Effector memory CD4-positive, alpha-beta T cell (primary cell): Measurements from ENCODE around the gene CTSS.

ENCODE experiments used
- DNase-seq, 3 donors: peaks; one replicate each; pipeline ENCODE4 v3.0.0-alpha.2; 2020
- H3K27ac ChIP-seq: 2 replicates; pipeline ENCODE4 v1.7.0; 2013; ENCODE audit warnings: mild to moderate bottlenecking, low read length, moderate library complexity; ENCODE audit not compliant: insufficient read depth, poor library complexity, severe bottlenecking
- H3K27me3 ChIP-seq: replicated peaks from 2 replicates; pipeline ENCODE4 v1.7.0; 2013; ENCODE audit warnings: mild to moderate bottlenecking, low read length; ENCODE audit not compliant: insufficient read depth, control insufficient read depth, poor library complexity, severe bottlenecking
- H3K36me3 ChIP-seq: 2 replicates; pipeline ENCODE4 v1.7.0; 2013; ENCODE audit warnings: mild to moderate bottlenecking, low read length, moderate library complexity; ENCODE audit not compliant: control insufficient read depth, insufficient read depth
- H3K4me1 ChIP-seq: 2 replicates; pipeline ENCODE4 v1.7.0; 2013; ENCODE audit warnings: low read length, mild to moderate bottlenecking; ENCODE audit not compliant: control insufficient read depth, insufficient read depth, poor library complexity, severe bottlenecking
- H3K4me3 ChIP-seq: 2 replicates; pipeline ENCODE4 v1.7.0; 2013; ENCODE audit warnings: low read length, low read depth, mild to moderate bottlenecking; ENCODE audit not compliant: insufficient read depth, poor library complexity, severe bottlenecking
- H3K9me3 ChIP-seq: 2 replicates; pipeline ENCODE4 v1.7.0; 2013; ENCODE audit warnings: mild to moderate bottlenecking, low read length, moderate library complexity; ENCODE audit not compliant: control insufficient read depth

The CTSS gene

DNA sequence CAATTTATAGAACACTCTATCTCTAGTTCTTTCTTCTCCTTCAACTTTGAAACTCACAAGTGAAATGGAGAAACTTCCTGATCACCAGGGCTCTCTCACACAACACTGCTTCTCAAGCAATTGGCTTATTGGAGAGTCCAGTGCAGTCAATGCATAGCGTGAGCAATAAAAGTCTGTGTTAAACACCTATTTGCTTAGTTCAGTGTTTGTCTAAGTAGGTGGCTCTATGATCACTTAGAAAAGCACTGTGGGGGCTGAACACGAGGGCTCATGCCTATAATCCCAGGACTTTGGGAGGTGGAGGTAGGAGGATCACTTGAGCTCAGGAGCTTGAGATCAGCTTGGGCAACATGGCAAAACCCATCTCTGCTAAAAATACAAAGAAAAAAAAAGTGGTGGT, 12.2 kb downstream of the CTSS start:
- Histone ChIP-seq H3K9me3 (no peaks in the 10 kb centered on the region), H3K27me3 (no peaks in the 10 kb centered on the region), H3K4me3 (no peak overlapping the region), H3K36me3 (peaks cover 63% of the 10 kb centered on the region), H3K4me1 (no peaks in the 10 kb centered on the region), H3K27ac (no peak overlapping the region)
- DNase-seq: no peak

DNA sequence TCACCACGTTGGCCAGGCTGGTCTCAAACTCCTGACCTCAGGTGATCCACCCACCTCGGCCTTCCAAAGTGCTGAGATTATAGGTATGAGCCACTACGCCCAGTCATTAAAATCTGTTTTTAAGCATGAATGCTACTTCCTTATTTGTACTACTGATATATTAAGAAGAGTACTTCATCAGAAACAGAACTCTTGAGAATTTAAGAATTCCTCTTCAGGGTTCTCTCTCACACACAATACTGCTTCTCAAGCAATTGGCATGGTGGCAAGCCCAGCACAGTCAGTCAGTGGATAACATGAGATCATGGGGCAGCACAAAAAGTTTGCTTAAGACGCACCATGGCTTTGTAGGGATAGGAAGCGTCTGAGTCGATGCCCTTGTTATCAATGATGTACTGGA, 14.1 kb downstream of the CTSS start:
- H3K27me3 ChIP-seq: no peaks in the 10 kb centered on the region
- H3K36me3 ChIP-seq: peaks cover 56% of the 10 kb centered on the region
- DNase-seq: no peak
- H3K4me1 ChIP-seq: no peaks in the 10 kb centered on the region
- H3K4me3 ChIP-seq: no peak overlapping the region
- H3K9me3 ChIP-seq: no peaks in the 10 kb centered on the region
- H3K27ac ChIP-seq: no peak overlapping the region

DNA sequence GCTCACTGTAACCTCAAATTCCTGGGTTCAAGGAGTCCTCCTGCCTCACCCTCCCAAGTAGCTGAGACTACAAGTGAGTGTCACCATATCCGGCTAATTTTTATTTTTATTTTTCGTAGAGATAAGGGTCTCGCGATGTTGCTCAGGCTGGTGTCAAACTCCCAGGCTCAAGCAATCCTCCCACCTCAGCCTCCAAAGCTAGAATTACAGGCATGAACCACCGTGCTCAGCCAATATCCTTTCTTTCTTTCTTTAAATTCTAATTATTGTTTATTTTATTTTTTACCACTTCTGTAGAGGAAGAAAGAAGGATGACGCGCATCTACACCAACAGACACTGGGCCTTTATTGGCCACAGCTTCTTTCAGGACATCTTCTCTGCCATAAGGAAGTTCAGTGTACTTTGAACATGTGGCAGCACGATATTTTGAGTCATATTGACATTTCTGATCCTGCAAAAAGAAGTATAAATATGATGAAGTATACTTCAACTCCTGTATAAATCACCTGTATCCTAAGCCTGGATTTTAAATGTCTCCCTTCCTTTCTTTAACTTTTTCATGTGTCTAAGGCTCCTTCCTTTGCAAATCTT, 15.8 kb downstream of the CTSS start:
- H3K4me3 ChIP-seq: no peak overlapping the region
- H3K36me3 ChIP-seq: peaks cover 60% of the 10 kb centered on the region
- H3K27ac ChIP-seq: no peak overlapping the region
- DNase-seq: no peak
- no peaks in the 10 kb centered on the region for H3K4me1 ChIP-seq
- no peaks in the 10 kb centered on the region for H3K9me3 ChIP-seq
- no peaks in the 10 kb centered on the region for H3K27me3 ChIP-seq

- Histone ChIP-seq H3K27ac (no peak overlapping the region), H3K4me1 (no peaks in the 10 kb centered on the region), H3K4me3 (no peak overlapping the region), H3K36me3 (peaks cover 55% of the 10 kb centered on the region), H3K27me3 (no peaks in the 10 kb centered on the region), H3K9me3 (no peaks in the 10 kb centered on the region)
- DNase-seq: no peak
These were observed 16.5 kb downstream of the CTSS start for GRCh38 chr1:150748878-150749719.

GRCh38 chr1:150730130-150730721, 35.4 kb downstream of the CTSS start:
- DNase-seq: no peak
- no peak overlapping the region for H3K27ac ChIP-seq

GRCh38 chr1:150724336-150724735, 41.2 kb downstream of the CTSS start:
- Histone ChIP-seq H3K9me3 (no peaks in the 10 kb centered on the region), H3K4me1 (no peaks in the 10 kb centered on the region), H3K27me3 (no peaks in the 10 kb centered on the region), H3K4me3 (no peak overlapping the region), H3K27ac (no peak overlapping the region), H3K36me3 (no peaks in the 10 kb centered on the region)
- no peak for DNase-seq

More at GRCh38 chr1:150730130-150730721, 35.4 kb downstream of the CTSS start:
- no peaks in the 10 kb centered on the region for H3K4me1 ChIP-seq
- H3K4me3 ChIP-seq: no peak overlapping the region
- no peaks in the 10 kb centered on the region for H3K9me3 ChIP-seq
- no peaks in the 10 kb centered on the region for H3K27me3 ChIP-seq
- H3K36me3 ChIP-seq: peaks cover 12% of the 10 kb centered on the region

DNA sequence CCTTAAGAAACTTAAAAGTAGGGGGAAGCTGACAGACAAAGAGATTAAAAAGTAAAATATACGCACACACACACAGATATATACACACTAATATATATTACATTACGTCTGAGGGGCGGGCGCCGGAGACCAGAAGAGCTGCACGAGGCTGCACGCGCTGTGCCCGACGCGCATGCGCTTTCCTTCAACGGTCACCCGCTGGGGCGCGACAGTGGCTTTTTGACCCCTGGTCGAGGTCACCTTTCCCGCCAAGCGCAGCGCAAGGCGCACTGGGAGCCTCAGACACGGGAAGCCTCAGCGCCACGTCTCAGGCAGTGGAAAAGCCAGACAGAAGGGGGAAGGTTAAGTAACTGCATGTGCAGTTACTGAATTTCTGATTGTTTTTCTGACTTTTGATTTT, 44.9 kb downstream of the CTSS start, which contains the start of gene HORMAD1:
Gene HORMAD1 (minus strand): TSS at position 193 of the 400 bp plus-strand sequence. CDS start 1,390 bp downstream, outside the sequence.
- H3K27me3 ChIP-seq: no peaks in the 10 kb centered on the region
- H3K4me3 ChIP-seq: no peak within 1 kb of the TSS
- H3K36me3 ChIP-seq: no peaks in the 10 kb centered on the region
- H3K27ac ChIP-seq: no peak within 1 kb of the TSS
- no peaks in the 10 kb centered on the region for H3K9me3 ChIP-seq
- no peaks in the 10 kb centered on the region for H3K4me1 ChIP-seq
- DNase-seq: no peak

GRCh38 chr1:150720098-150720497, 45.5 kb downstream of the CTSS start:
- Histone ChIP-seq H3K27ac (no peak overlapping the region), H3K4me1 (no peaks in the 10 kb centered on the region), H3K36me3 (no peaks in the 10 kb centered on the region), H3K27me3 (no peaks in the 10 kb centered on the region), H3K4me3 (no peak overlapping the region), H3K9me3 (no peaks in the 10 kb centered on the region)
- DNase-seq: no peak

- no peaks in the 10 kb centered on the region for H3K9me3 ChIP-seq
- H3K27me3 ChIP-seq: no peaks in the 10 kb centered on the region
- H3K4me1 ChIP-seq: no peaks in the 10 kb centered on the region
- DNase-seq: no peak
- H3K27ac ChIP-seq: no peak overlapping the region
- H3K4me3 ChIP-seq: no peak overlapping the region
- H3K36me3 ChIP-seq: no peaks in the 10 kb centered on the region
These were observed 47.2 kb downstream of the CTSS start for GRCh38 chr1:150718225-150718891.
